H1 (cell line): ENCODE measurements around the gene MRPS14. TPM values are rescaled to one million over a fixed set of nuclear protein-coding genes. Genes with fewer than 3 reads are reported as not detected.

Experiments
- CTCF ChIA-PET: fragments of 300-600 bp; sonication (Branson Sonifier 250); formaldehyde crosslinking; loops from one replicate; lab custom pipeline; 2021; ENCODE audit not compliant: partially characterized antibody; lab: Charles Lee
- POLR2A ChIA-PET: fragments of 300-600 bp; sonication (Branson Sonifier 250); formaldehyde crosslinking; loops from one replicate; lab custom pipeline; 2021; ENCODE audit warnings: inconsistent platforms; ENCODE audit not compliant: partially characterized antibody; lab: Charles Lee
- DNase-seq, 2 experiments: peaks; one replicate each; pipeline versions ENCODE4 v3.0.0 to v3.0.0-alpha.2; 2010 to 2022; ENCODE audit warnings: low spot score in 2 of 2, low read depth in 1 of 2, mixed read lengths in 1 of 2
- FAIRE-seq: peaks from 2 replicates; lab custom pipeline; 2011; peaks lifted over from hg19 to GRCh38; lab: Jason Lieb, UNC
- H2AFZ ChIP-seq: 2 replicates; pipeline ENCODE4 v1.8.1; 2012; ENCODE audit warnings: low read length, inconsistent platforms
- H2AK5ac ChIP-seq: 2 replicates; pipeline ENCODE4 v1.6.1; 2013; ENCODE audit warnings: low read depth, low read length
- H2BK120ac ChIP-seq: replicated peaks from 2 replicates; pipeline ENCODE3; 2013; ENCODE audit warnings: low read depth, low read length, inconsistent platforms
- H2BK12ac ChIP-seq: 2 replicates; pipeline ENCODE4 v1.6.1; 2013; ENCODE audit warnings: low read depth, low read length
- H2BK15ac ChIP-seq: 2 replicates; pipeline ENCODE4 v1.6.1; 2013; ENCODE audit warnings: low read length
- H2BK20ac ChIP-seq: 2 replicates; pipeline ENCODE4 v1.6.1; 2013; ENCODE audit warnings: low read length
- H2BK5ac ChIP-seq: 2 replicates; pipeline ENCODE4 v1.6.1; 2013; ENCODE audit warnings: low read depth, low read length
- H3K14ac ChIP-seq: 2 replicates; pipeline ENCODE4 v1.6.1; 2013; ENCODE audit warnings: inconsistent platforms; ENCODE audit not compliant: insufficient read length
- H3K18ac ChIP-seq: 2 replicates; pipeline ENCODE4 v1.6.1; 2013; ENCODE audit warnings: low read length; ENCODE audit errors: extremely low read depth
- H3K23ac ChIP-seq: 2 replicates; pipeline ENCODE4 v1.6.1; 2013; ENCODE audit warnings: inconsistent platforms; ENCODE audit not compliant: insufficient read length
- H3K23me2 ChIP-seq: 2 replicates; pipeline ENCODE4 v1.6.1; 2013; ENCODE audit warnings: low read depth, low read length
- H3K27ac ChIP-seq: 2 replicates; pipeline ENCODE4 v1.6.1; 2011; ENCODE audit warnings: low read depth, low read length, inconsistent platforms
- H3K27me3 ChIP-seq, 4 experiments: replicated peaks in 1 of 4; 1 replicate in 1 of 4; 2 replicates in 3 of 4; pipeline versions ENCODE4 v1.6.1 to v1.8.1; 2011 to 2013; ENCODE audit warnings: low read length in 3 of 4, mild to moderate bottlenecking in 3 of 4, inconsistent platforms in 2 of 4, mixed read lengths in 2 of 4, moderate library complexity in 1 of 4; ENCODE audit not compliant: control insufficient read depth in 3 of 4, insufficient read depth in 3 of 4; ENCODE audit errors: extremely low read depth in 1 of 4
- H3K36me3 ChIP-seq, 4 experiments: 2 replicates each; pipeline versions ENCODE4 v1.6.1 to v1.8.1; 2011 to 2013; ENCODE audit warnings: mild to moderate bottlenecking in 4 of 4, low read length in 3 of 4, moderate library complexity in 2 of 4, control low read depth in 1 of 4, inconsistent platforms in 1 of 4; ENCODE audit not compliant: insufficient read depth in 4 of 4, control insufficient read depth in 2 of 4
- H3K4ac ChIP-seq: replicated peaks from 2 replicates; pipeline ENCODE3; 2013; ENCODE audit warnings: low read length, low read depth, mixed read lengths, inconsistent platforms; ENCODE audit not compliant: insufficient read length
- H3K4me1 ChIP-seq, 4 experiments: replicated peaks in 1 of 4; 1 replicate in 1 of 4; 2 replicates in 3 of 4; pipeline versions ENCODE4 v1.6.1 to v1.8.1; 2011 to 2013; ENCODE audit warnings: low read length in 3 of 4, inconsistent platforms in 2 of 4, mixed read lengths in 1 of 4; ENCODE audit not compliant: insufficient read depth in 4 of 4, control insufficient read depth in 3 of 4
- H3K4me2 ChIP-seq, 2 experiments: 2 replicates each; pipeline versions ENCODE4 v1.6.1 to v1.8.1; 2011 to 2013; ENCODE audit warnings: low read depth in 2 of 2, low read length in 2 of 2, control low read depth in 1 of 2, inconsistent platforms in 1 of 2, mild to moderate bottlenecking in 1 of 2; ENCODE audit not compliant: insufficient read depth in 1 of 2
- H3K4me3 ChIP-seq, 4 experiments: fragments of 200-600, 300-600 bp in 1 of 4; sonication (generic), shearing (Covaris generic), sonication (Bioruptor Twin) in 1 of 4; 2 replicates each; pipeline versions ENCODE4 v1.5.1 to v1.8.1; 2011 to 2016; ENCODE audit warnings: low read length in 4 of 4, low read depth in 3 of 4, control low read depth in 2 of 4, inconsistent platforms in 2 of 4, mild to moderate bottlenecking in 2 of 4, mixed read lengths in 1 of 4, moderate library complexity in 1 of 4; ENCODE audit not compliant: insufficient read depth in 2 of 4; ENCODE audit errors: extremely low read depth in 1 of 4
- H3K56ac ChIP-seq: replicated peaks from 2 replicates; pipeline ENCODE3; 2013; ENCODE audit warnings: low read depth, mild to moderate bottlenecking, mixed read lengths, low read length, inconsistent platforms; ENCODE audit not compliant: insufficient read length
- H3K79me1 ChIP-seq: 2 replicates; pipeline ENCODE4 v1.6.1; 2013; ENCODE audit warnings: low read depth, low read length, control low read depth
- H3K79me2 ChIP-seq, 2 experiments: 2 replicates each; pipeline versions ENCODE4 v1.6.1 to v1.8.1; 2012 to 2013; ENCODE audit warnings: low read length in 2 of 2, mild to moderate bottlenecking in 2 of 2, inconsistent platforms in 1 of 2; ENCODE audit not compliant: insufficient read depth in 2 of 2, control insufficient read depth in 1 of 2
- H3K9ac ChIP-seq, 4 experiments: replicated peaks in 1 of 4; 1 replicate in 1 of 4; 2 replicates in 3 of 4; pipeline versions ENCODE4 v1.6.1 to v1.8.1; 2011 to 2013; ENCODE audit warnings: low read depth in 3 of 4, low read length in 3 of 4, control low read depth in 2 of 4, mild to moderate bottlenecking in 2 of 4, moderate library complexity in 2 of 4, inconsistent platforms in 1 of 4; ENCODE audit errors: extremely low read depth in 1 of 4
- H3K9me3 ChIP-seq, 2 experiments: 2 replicates each; pipeline versions ENCODE4 v1.6.1 to v1.8.1; 2012 to 2013; ENCODE audit warnings: mild to moderate bottlenecking in 2 of 2, moderate library complexity in 2 of 2, control low read depth in 1 of 2, inconsistent platforms in 1 of 2, low read depth in 1 of 2, low read length in 1 of 2, mixed read lengths in 1 of 2; ENCODE audit not compliant: insufficient read depth in 2 of 2
- H4K20me1 ChIP-seq, 2 experiments: replicated peaks in 1 of 2; 2 replicates each; pipeline versions ENCODE3 to v1.8.1; 2011 to 2013; ENCODE audit warnings: inconsistent platforms in 2 of 2, low read length in 2 of 2, mild to moderate bottlenecking in 1 of 2; ENCODE audit not compliant: insufficient read depth in 2 of 2, control insufficient read depth in 1 of 2
- H4K5ac ChIP-seq: 2 replicates; pipeline ENCODE4 v1.6.1; 2013; ENCODE audit warnings: low read length, low read depth, mixed read lengths, inconsistent platforms; ENCODE audit not compliant: insufficient read length
- H4K8ac ChIP-seq: 2 replicates; pipeline ENCODE4 v1.8.0; 2013; ENCODE audit warnings: mild to moderate bottlenecking, moderate library complexity, low read length, inconsistent platforms; ENCODE audit not compliant: insufficient read depth; ENCODE audit errors: extremely low read depth
- H4K91ac ChIP-seq: replicated peaks from 2 replicates; pipeline ENCODE3; 2013; ENCODE audit warnings: low read length, mixed read lengths, inconsistent platforms; ENCODE audit not compliant: insufficient read length
- BRCA1 ChIP-seq: IDR thresholded peaks from 2 replicates; pipeline ENCODE4 v1.6.1; 2012; ENCODE audit warnings: low read depth, low read length, improper control_type of control experiment
- FOSL1 ChIP-seq: IDR thresholded peaks from 2 replicates; pipeline ENCODE4 v1.6.1; 2011; ENCODE audit warnings: mild to moderate bottlenecking, low read depth, low read length, moderate library complexity; ENCODE audit not compliant: insufficient read depth
- JUND ChIP-seq: IDR thresholded peaks from 2 replicates; pipeline ENCODE4 v1.6.1; 2011; ENCODE audit warnings: mild to moderate bottlenecking, improper control_type of control experiment, low read length
- PHF8 ChIP-seq: fragments of 200-600 bp; sonication (generic); conservative IDR thresholded peaks from 2 replicates; pipeline ENCODE4 v1.7.1; 2012; ENCODE audit warnings: low read depth, mild to moderate bottlenecking, inconsistent platforms, low read length, moderate library complexity
- POU5F1 ChIP-seq: IDR thresholded peaks from 2 replicates; pipeline ENCODE4 v1.6.1; 2011; ENCODE audit warnings: low read depth, mild to moderate bottlenecking, low read length, moderate library complexity
- SAP30 ChIP-seq: fragments of 300-600 bp; sonication (generic); IDR thresholded peaks from 2 replicates; pipeline ENCODE4 v1.7.1; 2012; ENCODE audit warnings: low read length, moderate library complexity, mild to moderate bottlenecking, inconsistent platforms; ENCODE audit not compliant: insufficient read depth, insufficient replicate concordance
- SUZ12 ChIP-seq: fragments of 200-600 bp; sonication (generic); IDR thresholded peaks from 2 replicates; pipeline ENCODE4 v1.6.1; 2012; ENCODE audit warnings: mild to moderate bottlenecking, inconsistent platforms, low read length, moderate library complexity, mixed read lengths
- TBP ChIP-seq: IDR thresholded peaks from 2 replicates; pipeline ENCODE4 v1.6.1; 2011; ENCODE audit warnings: low read depth, low read length, improper control_type of control experiment
- WGBS, 2 experiments: shearing (Covaris generic) in 1 of 2; methylation state at CpG; one replicate each; pipeline versions ENCODE4 v1.1.6 to v1.1.7; 2013 to 2015; ENCODE audit warnings: low lambda C conversion rate in 2 of 2, mixed read lengths in 2 of 2, inconsistent platforms in 1 of 2, low coverage in 1 of 2, missing lambda C conversion rate in 1 of 2; ENCODE audit not compliant: insufficient replicate concordance in 2 of 2, insufficient coverage in 1 of 2, insufficient read length in 1 of 2; ENCODE audit errors: extremely low coverage in 1 of 2, missing lambda C conversion rate in 1 of 2; 5-methylcytosine and 5-hydroxymethylcytosine counted together
- polyA plus RNA-seq, 7 experiments: library from polyadenylated mRNA; depleted of rRNA in 3 of 7; stranded (reverse) in 5 of 7; unstranded in 2 of 7; fragments of >200 nt in 5 of 7; fragments of 200-250 nt in 2 of 7; gene quantifications; 1 replicate in 5 of 7; 2 replicates in 1 of 7; 4 replicates in 1 of 7; pipeline versions ENCODE4 v1.2.1 to v1.2.3, GENCODE V29; 2011 to 2013; ENCODE audit warnings: missing spikeins in 2 of 7, mixed read lengths in 2 of 7
- total RNA-seq: library from RNA; stranded (reverse); fragmentation: NEBNext Ultra II Directional; extraction: Animal tissue kit (Norgen Biotek cat#: 25700); gene quantifications from 2 replicates; pipeline ENCODE4 v1.2.1, GENCODE V29; 2021

The MRPS14 gene
- total and polyA plus RNA-seq, 2 of the 8 experiments (the other 6 are each of a cell fraction or from before 2014, with no cell fraction given), result 27.5 to 38.7 TPM

GRCh38 chr1:174995916-174996315 is 27.3 kb downstream of the MRPS14 start:
- Histone ChIP-seq H3K4me1 (no peaks in the 10 kb centered on the region), H3K9ac (no peak overlapping the region), H2BK12ac (no peak overlapping the region), H4K20me1 (peaks cover 0 to 1% of the 10 kb centered on the region in 2 experiments), H2BK20ac (no peak overlapping the region), H2AFZ (no peak overlapping the region), H3K27me3 (no peaks in the 10 kb centered on the region), H3K23ac (no peak overlapping the region), H3K14ac (no peak overlapping the region), H3K18ac (no peak overlapping the region), H3K4ac (no peak overlapping the region), H3K4me3 (no peak overlapping the region), H2BK120ac (no peak overlapping the region), H2AK5ac (no peak overlapping the region), H3K27ac (no peak overlapping the region), H3K79me2 (peaks cover 9% of the 10 kb centered on the region in 2 experiments), H3K4me2 (no peak overlapping the region), H3K79me1 (no peaks in the 10 kb centered on the region), H3K9me3 (no peaks in the 10 kb centered on the region), H4K8ac (no peak overlapping the region), H3K23me2 (peaks cover 4% of the 10 kb centered on the region; the same call in 1 of the 2 replicates), H4K5ac (no peak overlapping the region), H2BK15ac (no peak overlapping the region), H2BK5ac (no peak overlapping the region), H3K56ac (no peak overlapping the region), H3K36me3 (peaks cover 0 to 30% (median 10%) of the 10 kb centered on the region in 4 experiments; a peak in 4 of 8 replicates), H4K91ac (no peak overlapping the region)
- TF ChIP-seq JUND, result no peak
- no peak for TF ChIP-seq SUZ12
- TF ChIP-seq POU5F1, result no peak
- no peak for TF ChIP-seq FOSL1
- no peak for TF ChIP-seq BRCA1
- no peak for TF ChIP-seq TBP
- TF ChIP-seq SAP30, result no peak
- no peak for TF ChIP-seq PHF8
- 100% methylated on average over 1 of the region's 1 CpG; no CpG with 5 or more reads in 1 of the 2 experiments for WGBS, 2 experiments
- ChIA-PET CTCF (interaction anchor here (1.2 kb wide), 1 partner anchor 9 kb away, joined by 4 read pairs; no protein-coding TSS in a partner anchor), POLR2A (interaction anchor here (1.1 to 1.7 kb wide), 3 partner anchors 10 to 115 kb away, joined by 3 to 8 read pairs (median 6); no protein-coding TSS in a partner anchor)
- FAIRE-seq (no peak), DNase-seq (no peak)
